ENCODE results near the gene TPST2. TPM values are rescaled to one million over a fixed set of nuclear protein-coding genes. Genes with fewer than 3 reads are reported as not detected.

Gene TPST2
- total and polyA plus RNA-seq, 9 of the 15 experiments (the other 6 are each of a cell fraction or from before 2014, with no cell fraction given) = 14.2 to 123 (median 60.1) TPM

GRCh38 chr22:26573026-26573662 is 16.8 kb downstream of the TPST2 start:
- no TSS peak for BruUV-seq (replicated peaks)
- ChIA-PET CTCF (ENCODE audit: low intra/inter-chr PET ratio) (no interaction called here), POLR2A (interaction anchor here (1.0 to 1.9 kb wide), 5 partner anchors 10 to 106 kb away, joined by 3 to 5 read pairs (median 3); no protein-coding TSS in a partner anchor)
- Histone ChIP-seq H4K20me1 (replicated peaks; ENCODE audit: control insufficient read depth, insufficient read depth, low read length) (peaks cover 47% of the 10 kb centered on the region), H3K36me3 (ENCODE audit: control insufficient read depth, insufficient read depth, low read length) (peaks cover 75% of the 10 kb centered on the region), H2AFZ (ENCODE audit: low read depth, low read length) (no peak overlapping the region), H3K9me3 (replicated peaks; ENCODE audit: control insufficient read depth, insufficient read depth, low read depth, low read length) (no peaks in the 10 kb centered on the region), H3K4me2 (ENCODE audit: insufficient read depth, low read length) (peak overlapping the region; percentile 41; the same call in 1 of the 2 replicates), H3K79me2 (ENCODE audit: control insufficient read depth, insufficient read depth, low read length) (peaks cover 91% of the 10 kb centered on the region), H3K9ac (ENCODE audit: insufficient read depth in 1 of 2, low read depth in 2 of 2, low read length in 2 of 2) (no peak overlapping the region), H3K27ac (ENCODE audit: extremely low read depth, low read depth, low read length) (peak overlapping the region; percentile 50), H3K27me3 (ENCODE audit: control insufficient read depth in 2 of 2, insufficient read depth in 2 of 2, low read length in 2 of 2) (no peaks in the 10 kb centered on the region), H3K4me3 (no peak overlapping the region), H3K9me1 (ENCODE audit: control insufficient read depth, insufficient read depth, low read length) (peaks cover 5% of the 10 kb centered on the region), H3K4me1 (replicated peaks in 1 of 2; ENCODE audit: control insufficient read depth in 2 of 2, insufficient read depth in 2 of 2, low read length in 2 of 2) (peaks cover 5 to 26% of the 10 kb centered on the region in 2 experiments)
- 4% methylated on average over 10 of the region's 10 CpGs for WGBS (ENCODE audit: insufficient coverage, low coverage, missing lambda C conversion rate)
- DNase-seq (ENCODE audit: extremely low read depth in 1 of 4, low spot score in 3 of 4) (peak in 2 of 4 experiments; percentile 67 to 84), FAIRE-seq (peak; percentile 95), ATAC-seq (peak; percentile 93)
- intact Hi-C loops (cut with micrococcal nuclease) (no loop called here), in situ Hi-C loops (cut with MboI) (no loop called here)
- TF ChIP-seq ETV5 (CRISPR knock-in tag; IDR thresholded peaks at IDR 0.05; ENCODE audit: low read depth) = peak; percentile 86
- no peak for TF ChIP-seq ZBTB2 (IDR thresholded peaks at IDR 0.05)
- no peak for TF ChIP-seq FOXP4 (CRISPR knock-in tag; IDR thresholded peaks at IDR 0.05; ENCODE audit: borderline replicate concordance)
- no peak for TF ChIP-seq ARID3B (CRISPR knock-in tag; IDR thresholded peaks at IDR 0.05; ENCODE audit: borderline replicate concordance)
- TF ChIP-seq SOX6 (IDR thresholded peaks at IDR 0.05) = peak; percentile 60; the same call in 1 of the 2 replicates
- peak; percentile 51 to 78; a peak in 3 of 4 replicates for TF ChIP-seq MNT (conservative IDR thresholded peaks at IDR 0.05)
- peak; percentile 54 for TF ChIP-seq TAF9B (IDR thresholded peaks at IDR 0.05; ENCODE audit: partially characterized antibody)
- TF ChIP-seq PKNOX1 (IDR thresholded peaks at IDR 0.05) = peak; percentile 92
- peak; percentile 65 for TF ChIP-seq TCF3 (CRISPR knock-in tag; IDR thresholded peaks at IDR 0.05)
- TF ChIP-seq NFIC (IDR thresholded peaks at IDR 0.05) = peak; percentile 67
- TF ChIP-seq GABPA (tag; conservative IDR thresholded peaks at IDR 0.05; ENCODE audit: low read depth) = peak; percentile 56
- TF ChIP-seq TRIM24 (IDR thresholded peaks at IDR 0.05) = 0 out of 4 replicates have a peak, but pooled peaks of 1 of the 2 experiments have one; percentile 7
- TF ChIP-seq HDAC6 (IDR thresholded peaks at IDR 0.05; ENCODE audit: low read depth, low read length) = no peak
- TF ChIP-seq BRF1 (IDR thresholded peaks at IDR 0.05; ENCODE audit: borderline replicate concordance, extremely low read depth, insufficient read length) = no peak
